Keratinocyte (primary cell): ENCODE measurements around the gene SCN11A. TPM values are rescaled to one million over a fixed set of nuclear protein-coding genes. Genes with fewer than 3 reads are reported as not detected.

Experiments used
- DNase-seq: peaks from one replicate; pipeline ENCODE4 v3.0.0-alpha.2; 2011; ENCODE audit warnings: low read depth, missing footprints, low spot score
- FAIRE-seq: peaks from 2 replicates; lab custom pipeline; 2011; peaks lifted over from hg19 to GRCh38; lab: Jason Lieb, UNC
- H2AFZ ChIP-seq: 2 replicates; pipeline ENCODE4 v1.6.0; 2012; ENCODE audit warnings: low read length, control low read depth, inconsistent platforms; ENCODE audit not compliant: control insufficient read depth
- H3K27ac ChIP-seq: 2 replicates; pipeline ENCODE4 v1.5.1; 2011; ENCODE audit warnings: low read length; ENCODE audit not compliant: control insufficient read depth, insufficient read depth
- H3K27me3 ChIP-seq: 3 replicates; pipeline ENCODE4 v1.6.0; 2011; ENCODE audit warnings: low read length; ENCODE audit not compliant: control insufficient read depth, insufficient read depth; ENCODE audit errors: extremely low read depth
- H3K36me3 ChIP-seq, 2 experiments: 2 replicates in 1 of 2; 3 replicates in 1 of 2; pipeline ENCODE4 v1.5.1; 2011; ENCODE audit warnings: low read length in 2 of 2, mild to moderate bottlenecking in 1 of 2; ENCODE audit not compliant: control insufficient read depth in 2 of 2, insufficient read depth in 2 of 2; ENCODE audit errors: extremely low read depth in 1 of 2
- H3K4me1 ChIP-seq: 3 replicates; pipeline ENCODE4 v1.5.1; 2011; ENCODE audit warnings: low read length; ENCODE audit not compliant: control insufficient read depth, insufficient read depth; ENCODE audit errors: extremely low read depth
- H3K4me2 ChIP-seq: 3 replicates; pipeline ENCODE4 v1.6.0; 2011; ENCODE audit warnings: low read depth, low read length; ENCODE audit not compliant: control insufficient read depth, insufficient read depth; ENCODE audit errors: extremely low read depth
- H3K4me3 ChIP-seq, 3 experiments: fragments of 200-600 bp in 1 of 3; sonication (generic) in 1 of 3; 2 replicates in 2 of 3; 3 replicates in 1 of 3; pipeline ENCODE4 v1.5.1; 2011 to 2016; ENCODE audit warnings: low read length in 3 of 3, mild to moderate bottlenecking in 3 of 3, control low read depth in 2 of 3, inconsistent platforms in 1 of 3, low read depth in 1 of 3, mixed read lengths in 1 of 3, mixed run types in 1 of 3, moderate library complexity in 1 of 3; ENCODE audit not compliant: control insufficient read depth in 2 of 3, insufficient read depth in 2 of 3; ENCODE audit errors: extremely low read depth in 1 of 3
- H3K79me2 ChIP-seq: 2 replicates; pipeline ENCODE4 v1.6.0; 2012; ENCODE audit warnings: low read length; ENCODE audit not compliant: control insufficient read depth, insufficient read depth
- H3K9ac ChIP-seq: 3 replicates; pipeline ENCODE4 v1.6.0; 2011; ENCODE audit warnings: low read length; ENCODE audit not compliant: control insufficient read depth, insufficient read depth; ENCODE audit errors: extremely low read depth
- H3K9me1 ChIP-seq: 3 replicates; pipeline ENCODE4 v1.6.0; 2011; ENCODE audit warnings: low read length; ENCODE audit not compliant: control insufficient read depth, insufficient read depth; ENCODE audit errors: extremely low read depth
- H3K9me3 ChIP-seq: 2 replicates; pipeline ENCODE4 v1.5.1; 2012; ENCODE audit warnings: low read depth, low read length; ENCODE audit not compliant: control insufficient read depth
- H4K20me1 ChIP-seq: 3 replicates; pipeline ENCODE4 v1.6.0; 2011; ENCODE audit warnings: low read length; ENCODE audit not compliant: control insufficient read depth, insufficient read depth; ENCODE audit errors: extremely low read depth
- EZH2 ChIP-seq: IDR thresholded peaks from one replicate; pipeline ENCODE4 v1.6.1; 2012; ENCODE audit warnings: inconsistent platforms, mild to moderate bottlenecking, low read length, moderate library complexity
- dilution Hi-C: fragments of 300-500 bp; cut with MboI; formaldehyde crosslinking; loops from one replicate; pipeline ENCODE4 v1.7.0; 2020; ENCODE audit warnings: low sequenced_read_pairs; ENCODE audit not compliant: extremely low pct_ligation_motif_present
- polyA plus RNA-seq, 5 experiments: library from polyadenylated mRNA; depleted of rRNA in 3 of 5; stranded (reverse) in 3 of 5; stranded (forward) in 1 of 5; unstranded in 1 of 5; fragments of >200 nt; gene quantifications; 1 replicate in 1 of 5; 2 replicates in 3 of 5; 3 replicates in 1 of 5; pipeline versions ENCODE4 v1.2.1 to v1.2.3, GENCODE V29; 2011 to 2012; ENCODE audit warnings: missing spikeins in 2 of 5, low read depth in 1 of 5, low replicate concordance in 1 of 5
- TF ChIP-seq, protein P1 (sequence below), 3 experiments: IDR thresholded peaks in 1 of 3; conservative IDR thresholded peaks in 1 of 3; optimal IDR thresholded peaks in 1 of 3; 2 replicates in 2 of 3; 3 replicates in 1 of 3; pipeline versions ENCODE3 to v1.5.1; 2011; ENCODE audit warnings: low read length in 3 of 3, mild to moderate bottlenecking in 3 of 3, moderate library complexity in 2 of 3, control low read depth in 1 of 3, inconsistent platforms in 1 of 3; ENCODE audit not compliant: insufficient read depth in 2 of 3; ENCODE audit errors: extremely low read depth in 1 of 3

Gene SCN11A
- polyA plus RNA-seq, 1 donor (not counting 4 experiments of a cell fraction or from before 2014, with no cell fraction given), result 0.01 TPM

DNA sequence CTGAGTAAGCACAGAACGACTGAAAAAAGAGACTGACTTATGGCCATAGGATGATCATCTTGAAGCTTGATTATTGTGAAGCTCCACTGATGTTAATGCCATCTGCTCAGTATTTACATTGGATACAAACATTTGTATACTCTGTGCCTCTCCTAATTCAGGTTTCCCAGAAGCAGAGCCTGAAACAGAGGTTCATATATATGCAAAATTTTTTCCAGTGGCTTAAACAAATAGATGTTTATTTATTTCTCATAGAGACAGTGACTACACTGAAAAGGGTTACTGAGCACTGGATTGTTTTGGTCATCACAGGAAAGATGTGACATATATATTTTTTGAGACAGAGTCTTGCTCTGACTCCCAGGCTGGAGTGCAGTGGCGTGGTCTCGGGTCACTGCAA is 36.3 kb downstream of the SCN11A start:
- H3K9me3 ChIP-seq, result no peaks in the 10 kb centered on the region

DNA sequence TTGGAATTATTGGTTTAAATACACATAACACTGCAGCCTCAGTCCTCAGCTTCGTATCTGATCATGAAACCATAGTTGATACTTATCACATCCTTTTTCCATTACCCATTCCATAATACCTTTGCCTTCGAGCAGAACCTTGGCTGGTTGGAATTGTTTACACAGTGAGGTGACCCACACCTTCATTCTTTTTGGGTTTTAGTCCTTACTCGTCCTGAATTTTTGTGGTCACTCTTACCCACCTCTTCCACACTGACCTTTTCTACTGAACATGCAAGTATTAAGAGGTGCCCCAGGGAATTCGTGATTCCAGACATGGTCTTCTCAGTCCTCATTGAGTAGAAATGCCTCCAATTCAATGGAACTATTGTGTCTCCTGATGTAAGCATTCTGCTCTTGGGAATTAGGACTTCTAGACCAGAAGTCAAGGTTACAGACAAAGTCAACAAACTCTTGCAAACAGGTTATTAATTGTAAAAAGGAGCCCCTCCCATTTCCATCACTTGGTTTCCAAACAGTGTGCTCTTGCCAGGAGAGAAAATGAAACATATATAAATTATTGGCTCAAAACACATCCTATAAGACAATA is 37.7 kb downstream of the SCN11A start:
- DNase-seq (no peak), FAIRE-seq (peak; percentile 56)
- no peak for TF ChIP-seq EZH2
- TF ChIP-seq, protein P1, sequence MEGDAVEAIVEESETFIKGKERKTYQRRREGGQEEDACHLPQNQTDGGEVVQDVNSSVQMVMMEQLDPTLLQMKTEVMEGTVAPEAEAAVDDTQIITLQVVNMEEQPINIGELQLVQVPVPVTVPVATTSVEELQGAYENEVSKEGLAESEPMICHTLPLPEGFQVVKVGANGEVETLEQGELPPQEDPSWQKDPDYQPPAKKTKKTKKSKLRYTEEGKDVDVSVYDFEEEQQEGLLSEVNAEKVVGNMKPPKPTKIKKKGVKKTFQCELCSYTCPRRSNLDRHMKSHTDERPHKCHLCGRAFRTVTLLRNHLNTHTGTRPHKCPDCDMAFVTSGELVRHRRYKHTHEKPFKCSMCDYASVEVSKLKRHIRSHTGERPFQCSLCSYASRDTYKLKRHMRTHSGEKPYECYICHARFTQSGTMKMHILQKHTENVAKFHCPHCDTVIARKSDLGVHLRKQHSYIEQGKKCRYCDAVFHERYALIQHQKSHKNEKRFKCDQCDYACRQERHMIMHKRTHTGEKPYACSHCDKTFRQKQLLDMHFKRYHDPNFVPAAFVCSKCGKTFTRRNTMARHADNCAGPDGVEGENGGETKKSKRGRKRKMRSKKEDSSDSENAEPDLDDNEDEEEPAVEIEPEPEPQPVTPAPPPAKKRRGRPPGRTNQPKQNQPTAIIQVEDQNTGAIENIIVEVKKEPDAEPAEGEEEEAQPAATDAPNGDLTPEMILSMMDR (optimal IDR thresholded peaks at IDR 0.05 in 1 of 3, IDR thresholded peaks at IDR 0.05 in 1 of 3, conservative IDR thresholded peaks at IDR 0.05 in 1 of 3; ENCODE audit: extremely low read depth in 1 of 3, insufficient read depth in 2 of 3, low read length in 3 of 3), result no peak
- H2AFZ ChIP-seq, result no peak overlapping the region
- H3K4me1 ChIP-seq, result peaks cover 3% of the 10 kb centered on the region
- H3K4me3 ChIP-seq, result no peak overlapping the region
- dilution Hi-C loops, result no loop called here
- H3K36me3 ChIP-seq, result no peaks in the 10 kb centered on the region
- H4K20me1 ChIP-seq, result no peaks in the 10 kb centered on the region
- no peak overlapping the region for H3K9ac ChIP-seq
- H3K9me1 ChIP-seq, result no peaks in the 10 kb centered on the region
- H3K4me2 ChIP-seq, result no peak overlapping the region
- H3K9me3 ChIP-seq, result no peaks in the 10 kb centered on the region
- H3K27me3 ChIP-seq, result no peaks in the 10 kb centered on the region
- no peak overlapping the region for H3K27ac ChIP-seq
- H3K79me2 ChIP-seq, result no peaks in the 10 kb centered on the region

More for the DNA sequence above, 36.3 kb downstream of the SCN11A start:
- no peak overlapping the region for H3K9ac ChIP-seq
- H2AFZ ChIP-seq, result no peak overlapping the region
- peaks cover 3% of the 10 kb centered on the region for H3K4me1 ChIP-seq
- FAIRE-seq (no peak), DNase-seq (no peak)
- no peak overlapping the region for H3K27ac ChIP-seq
- H3K79me2 ChIP-seq, result no peaks in the 10 kb centered on the region
- no peaks in the 10 kb centered on the region for H3K9me1 ChIP-seq
- TF ChIP-seq, protein P1 (optimal IDR thresholded peaks at IDR 0.05 in 1 of 3, IDR thresholded peaks at IDR 0.05 in 1 of 3, conservative IDR thresholded peaks at IDR 0.05 in 1 of 3; ENCODE audit: extremely low read depth in 1 of 3, insufficient read depth in 2 of 3, low read length in 3 of 3), result no peak
- H3K4me3 ChIP-seq, result no peak overlapping the region
- no peaks in the 10 kb centered on the region for H4K20me1 ChIP-seq
- H3K36me3 ChIP-seq, result no peaks in the 10 kb centered on the region
- H3K27me3 ChIP-seq, result no peaks in the 10 kb centered on the region
- H3K4me2 ChIP-seq, result no peak overlapping the region
- dilution Hi-C loops, result no loop called here
